Measurements from ENCODE around the gene LRRC58. TPM values are rescaled to one million over a fixed set of nuclear protein-coding genes. Genes with fewer than 3 reads are reported as not detected.

LRRC58 gene
- total RNA-seq, 4 donors from 2014 or later, result 18.6 to 24.8 (median 21.9) TPM

GRCh38 chr3:120350401-120350941, 1.3 kb upstream of the LRRC58 start:
- Histone ChIP-seq H3K9me3 (no peaks in the 10 kb centered on the region), H3K27ac (peak overlapping the region in 1 of 4 donors; percentile 91), H3K4me3 (no peak overlapping the region), H3K27me3 (no peaks in the 10 kb centered on the region), H3K4me1 (peaks cover 0 to 18% (median 0%) of the 10 kb centered on the region in 4 donors), H3K36me3 (no peaks in the 10 kb centered on the region)
- DNase-seq, result peak in 1 of 3 donors; percentile 46
- no peak for TF ChIP-seq CTCF (IDR thresholded peaks at IDR 0.05)
- no peak for TF ChIP-seq POLR2A (IDR thresholded peaks at IDR 0.05)

GRCh38 chr3:120349855-120350125, 636 bp upstream of the LRRC58 start:
- H3K4me3 ChIP-seq, result peak overlapping the region; percentile 65 to 83 (median 72)
- peak overlapping the region; percentile 79 to 91 (median 85) for H3K27ac ChIP-seq
- H3K27me3 ChIP-seq, result no peaks in the 10 kb centered on the region
- no peak for DNase-seq
- H3K4me1 ChIP-seq, result peaks cover 0 to 18% (median under 1%) of the 10 kb centered on the region in 4 donors
- H3K36me3 ChIP-seq, result no peaks in the 10 kb centered on the region
- no peaks in the 10 kb centered on the region for H3K9me3 ChIP-seq
- no peak for TF ChIP-seq POLR2A (IDR thresholded peaks at IDR 0.05)
- no peak for TF ChIP-seq CTCF (IDR thresholded peaks at IDR 0.05)

GRCh38 chr3:120348065-120348990, 826 bp downstream of the LRRC58 start:
- H3K27ac ChIP-seq, result peak overlapping the region; percentile 79 to 91 (median 85)
- TF ChIP-seq CTCF (IDR thresholded peaks at IDR 0.05), result no peak
- no peak for TF ChIP-seq POLR2A (IDR thresholded peaks at IDR 0.05)
- H3K9me3 ChIP-seq, result no peaks in the 10 kb centered on the region
- H3K27me3 ChIP-seq, result no peaks in the 10 kb centered on the region
- H3K4me1 ChIP-seq, result peaks cover 0 to 18% (median 1%) of the 10 kb centered on the region in 4 donors
- H3K36me3 ChIP-seq, result no peaks in the 10 kb centered on the region
- H3K4me3 ChIP-seq, result peak overlapping the region; percentile 65 to 83 (median 72)
- peak in 1 of 3 donors; percentile 39 for DNase-seq

- TF ChIP-seq POLR2A (IDR thresholded peaks at IDR 0.05), result no peak
- no peak for TF ChIP-seq CTCF (IDR thresholded peaks at IDR 0.05)
- DNase-seq, result no peak
- Histone ChIP-seq H3K4me3 (no peak overlapping the region), H3K27ac (no peak overlapping the region), H3K36me3 (peaks cover 0 to 3% (median 0%) of the 10 kb centered on the region in 3 donors), H3K4me1 (peaks cover 0 to 15% (median 1%) of the 10 kb centered on the region in 4 donors), H3K27me3 (no peaks in the 10 kb centered on the region), H3K9me3 (no peaks in the 10 kb centered on the region)
Measured at GRCh38 chr3:120344349-120344748, 4.8 kb downstream of the LRRC58 start.

- Histone ChIP-seq H3K9me3 (no peaks in the 10 kb centered on the region), H3K4me1 (peaks cover 0 to 7% (median 1%) of the 10 kb centered on the region in 4 donors), H3K4me3 (no peak overlapping the region), H3K36me3 (peaks cover 0 to 3% (median 0%) of the 10 kb centered on the region in 3 donors), H3K27me3 (no peaks in the 10 kb centered on the region), H3K27ac (no peak overlapping the region)
- no peak for TF ChIP-seq POLR2A (IDR thresholded peaks at IDR 0.05)
- no peak for TF ChIP-seq CTCF (IDR thresholded peaks at IDR 0.05)
- DNase-seq, result no peak
Measured at GRCh38 chr3:120341658-120342346, 7.4 kb downstream of the LRRC58 start.
